Stimulated activated memory B cell treated with anti-CD40 and anti-IgM and Interleukin-4, amounts not matched to agents 10 μg/mL and 1 μg/mL and 100 μg/mL, for 72 hours (primary cell): ENCODE data around the gene ATP10D.

Experiments used
- ATAC-seq: fragments of 150-1000 bp; cut with Tn5 transposase; 2 replicates; pipeline ENCODE4 v1.10.0; 2021
- H3K27ac Mint-ChIP-seq: one replicate; pipeline ENCODE4 v1.8.0; 2022; ENCODE audit warnings: mild to moderate bottlenecking, mixed read lengths
- H3K27me3 Mint-ChIP-seq: one replicate; pipeline ENCODE4 v1.8.0; 2022; ENCODE audit warnings: mixed read lengths
- H3K36me3 Mint-ChIP-seq: one replicate; pipeline ENCODE4 v1.8.0; 2022; ENCODE audit warnings: mixed read lengths
- H3K4me1 Mint-ChIP-seq: one replicate; pipeline ENCODE4 v1.8.0; 2022; ENCODE audit warnings: mixed read lengths
- H3K4me3 Mint-ChIP-seq: one replicate; pipeline ENCODE4 v1.8.0; 2022; ENCODE audit warnings: mild to moderate bottlenecking, moderate library complexity, mixed read lengths
- H3K9me3 Mint-ChIP-seq: one replicate; pipeline ENCODE4 v1.8.0; 2022; ENCODE audit warnings: mixed read lengths

ATP10D gene

DNA sequence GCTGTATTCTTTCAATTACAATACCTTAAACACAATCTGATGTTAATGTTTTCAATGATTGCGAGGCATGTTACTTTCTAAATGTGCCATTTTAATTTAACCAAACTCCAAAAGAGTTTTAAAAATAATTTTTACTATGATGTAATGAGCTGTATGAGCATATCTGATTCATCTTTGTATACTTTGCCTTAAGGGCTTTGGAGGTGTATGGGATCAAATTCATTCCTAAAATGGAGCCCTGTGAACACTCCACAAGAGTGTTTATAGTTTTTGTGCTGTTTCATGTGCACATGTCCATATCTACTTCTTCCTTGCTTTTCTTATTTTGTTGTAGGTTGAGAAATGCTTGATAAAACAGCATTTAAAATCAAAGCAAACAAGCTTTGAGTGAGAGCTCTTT is 82.4 kb downstream of the ATP10D start:
- Mint-ChIP-seq H3K27me3 (no peaks in the 10 kb centered on the region), H3K4me3 (no peak overlapping the region), H3K27ac (no peak overlapping the region), H3K4me1 (peaks cover 18% of the 10 kb centered on the region), H3K36me3 (peaks cover 31% of the 10 kb centered on the region), H3K9me3 (no peaks in the 10 kb centered on the region)
- no peak for ATAC-seq

DNA sequence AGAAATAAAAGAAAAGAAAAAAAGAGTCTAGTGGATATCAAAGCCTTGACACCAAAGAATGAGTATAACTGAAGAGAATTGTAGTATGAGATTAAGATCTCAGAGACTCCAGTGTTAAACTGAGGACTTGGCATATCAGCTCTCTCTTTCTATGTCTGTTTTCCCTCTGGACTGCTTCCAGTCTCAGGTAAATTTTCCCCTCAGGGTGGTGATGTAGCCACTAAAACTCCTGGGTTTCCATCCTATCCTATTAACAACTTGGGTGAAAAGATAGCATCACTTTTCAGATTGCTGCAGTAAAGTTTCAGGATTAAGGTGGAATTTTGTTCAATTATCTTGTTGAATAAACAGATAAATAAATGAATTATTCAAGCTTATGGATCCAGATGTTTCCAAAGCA is 85.7 kb downstream of the ATP10D start:
- Mint-ChIP-seq H3K4me1 (peaks cover 5% of the 10 kb centered on the region), H3K36me3 (peaks cover 57% of the 10 kb centered on the region), H3K4me3 (no peak overlapping the region), H3K27ac (no peak overlapping the region), H3K27me3 (no peaks in the 10 kb centered on the region), H3K9me3 (no peaks in the 10 kb centered on the region)
- no peak for ATAC-seq

DNA sequence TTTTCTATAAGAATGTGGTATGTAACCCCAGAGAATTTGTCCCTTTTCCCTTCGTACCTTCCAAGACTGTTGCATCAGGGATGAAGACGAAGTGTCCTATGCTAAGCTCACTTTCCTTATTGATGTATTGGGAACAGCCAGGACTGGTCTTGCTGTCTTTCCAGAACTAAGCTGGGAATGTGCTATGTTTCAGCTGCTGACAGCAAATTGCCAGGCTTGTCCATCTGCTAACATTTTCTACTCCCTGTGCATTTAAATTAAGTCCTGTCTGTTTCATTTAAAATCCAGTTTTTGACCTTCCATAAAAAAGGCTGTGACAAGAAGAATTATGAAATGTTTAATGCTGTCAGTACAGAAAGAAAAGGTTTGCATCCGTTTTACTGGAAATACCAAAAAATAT is 87.9 kb downstream of the ATP10D start:
- ATAC-seq: no peak
- H3K4me1 Mint-ChIP-seq: peaks cover 5% of the 10 kb centered on the region
- no peak overlapping the region for H3K4me3 Mint-ChIP-seq
- H3K27me3 Mint-ChIP-seq: no peaks in the 10 kb centered on the region
- no peak overlapping the region for H3K27ac Mint-ChIP-seq
- no peaks in the 10 kb centered on the region for H3K9me3 Mint-ChIP-seq
- H3K36me3 Mint-ChIP-seq: peaks cover 72% of the 10 kb centered on the region

DNA sequence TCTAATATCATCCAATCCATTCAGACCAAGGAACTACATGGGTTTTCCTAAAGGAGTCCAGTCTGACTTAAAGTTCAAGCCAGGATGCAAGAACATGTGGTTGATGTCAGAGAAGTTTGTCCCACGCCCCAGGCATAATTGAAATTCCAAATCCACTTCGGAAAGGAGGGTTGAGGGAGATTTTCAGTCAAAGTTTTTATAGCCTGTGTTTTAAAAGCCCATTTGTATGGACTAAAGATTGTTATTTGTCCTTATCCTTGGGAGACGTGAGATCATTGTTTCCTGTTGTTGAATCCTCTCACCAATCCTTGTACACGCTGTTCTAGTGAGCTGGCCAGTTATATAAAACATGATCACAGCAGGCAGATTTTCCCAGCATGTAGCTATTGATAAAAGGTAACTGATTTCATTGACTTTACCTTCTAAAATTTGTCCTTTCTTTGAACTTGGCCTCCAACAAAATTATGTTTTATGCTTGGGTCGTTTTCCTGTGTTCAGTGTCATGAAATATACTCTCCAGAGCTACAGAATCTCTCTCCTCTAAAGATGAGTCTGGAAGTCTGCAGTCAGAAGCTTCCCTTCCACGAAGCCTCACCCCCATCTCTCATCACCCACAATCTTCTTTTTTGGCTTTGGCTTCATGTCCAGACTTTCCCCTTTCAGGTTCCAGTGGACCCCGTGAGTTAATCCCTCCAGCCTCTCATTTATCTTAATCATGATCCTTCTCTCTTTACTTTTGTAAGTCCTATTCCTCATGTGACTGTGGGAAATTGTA is 92.9 kb downstream of the ATP10D start:
- H3K27ac Mint-ChIP-seq: no peak overlapping the region
- no peak overlapping the region for H3K4me3 Mint-ChIP-seq
- H3K9me3 Mint-ChIP-seq: no peaks in the 10 kb centered on the region
- H3K4me1 Mint-ChIP-seq: no peaks in the 10 kb centered on the region
- H3K36me3 Mint-ChIP-seq: peaks cover 86% of the 10 kb centered on the region
- no peak for ATAC-seq
- no peaks in the 10 kb centered on the region for H3K27me3 Mint-ChIP-seq

DNA sequence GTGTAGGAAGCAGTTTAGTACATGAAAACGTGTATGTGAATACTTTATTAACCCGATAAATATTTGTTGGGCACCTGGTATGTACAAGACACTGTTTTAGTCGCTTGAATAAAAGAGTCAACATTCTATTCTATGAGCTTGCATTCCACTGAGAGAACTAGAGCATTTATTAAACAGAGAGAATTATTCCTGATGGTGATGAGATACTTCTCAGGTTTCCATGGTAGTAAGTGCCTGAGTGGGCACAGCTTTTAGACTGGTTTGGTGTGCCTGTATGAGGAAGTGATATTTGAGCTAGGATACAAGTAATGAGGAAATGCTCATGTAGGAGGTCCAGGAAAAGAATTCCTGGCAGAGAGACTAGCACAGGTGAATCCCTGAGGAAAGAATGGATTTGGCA is 94.2 kb downstream of the ATP10D start:
- no peak for ATAC-seq
- peaks cover 79% of the 10 kb centered on the region for H3K36me3 Mint-ChIP-seq
- H3K9me3 Mint-ChIP-seq: no peaks in the 10 kb centered on the region
- H3K27me3 Mint-ChIP-seq: no peaks in the 10 kb centered on the region
- H3K4me1 Mint-ChIP-seq: no peaks in the 10 kb centered on the region
- H3K4me3 Mint-ChIP-seq: no peak overlapping the region
- no peak overlapping the region for H3K27ac Mint-ChIP-seq

DNA sequence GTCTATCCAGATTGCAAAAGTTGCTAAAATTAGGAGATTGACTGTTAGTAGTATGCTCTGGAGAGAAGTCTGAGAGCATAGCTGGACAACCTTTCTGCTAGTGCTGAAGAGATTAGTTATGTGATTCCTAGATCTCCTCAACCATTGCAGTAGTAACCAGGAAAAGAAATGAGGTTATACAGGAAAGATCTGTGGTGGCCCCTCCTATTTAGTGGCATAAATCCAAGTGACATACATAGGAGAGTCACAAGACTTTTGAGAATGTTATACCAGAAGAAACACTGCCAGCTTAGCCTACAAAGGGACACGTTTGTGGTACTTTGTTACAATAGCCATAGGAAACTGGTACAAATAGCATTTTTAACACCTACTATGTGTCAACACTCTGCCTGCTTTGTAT is 105.2 kb downstream of the ATP10D start:
- Mint-ChIP-seq H3K27me3 (no peaks in the 10 kb centered on the region), H3K4me1 (no peaks in the 10 kb centered on the region), H3K27ac (no peak overlapping the region), H3K9me3 (peaks cover 10% of the 10 kb centered on the region), H3K36me3 (peaks cover 56% of the 10 kb centered on the region), H3K4me3 (no peak overlapping the region)
- ATAC-seq: no peak

DNA sequence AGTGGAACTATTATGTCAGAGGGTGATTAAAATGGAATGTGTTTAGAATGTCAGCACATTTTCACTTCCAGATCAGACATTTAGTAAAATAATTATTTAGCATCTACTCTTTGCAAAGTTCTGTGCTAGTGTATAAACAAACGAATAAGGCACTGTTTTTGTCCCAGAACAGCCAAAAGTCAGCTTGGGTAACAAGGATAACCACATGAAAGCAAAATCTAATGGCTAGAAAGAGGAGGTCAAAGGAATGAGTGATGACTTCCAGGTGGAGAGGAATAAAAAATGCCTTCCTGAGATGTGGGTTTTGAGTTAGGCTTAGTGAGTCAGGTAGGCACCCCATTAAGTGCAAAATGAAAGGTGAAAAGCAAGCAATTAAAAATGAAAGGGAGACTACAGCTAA is 112.6 kb downstream of the ATP10D start:
- Mint-ChIP-seq H3K27ac (no peak overlapping the region), H3K9me3 (no peaks in the 10 kb centered on the region), H3K4me3 (no peak overlapping the region), H3K36me3 (peaks cover 16% of the 10 kb centered on the region), H3K4me1 (no peaks in the 10 kb centered on the region), H3K27me3 (no peaks in the 10 kb centered on the region)
- no peak for ATAC-seq

DNA sequence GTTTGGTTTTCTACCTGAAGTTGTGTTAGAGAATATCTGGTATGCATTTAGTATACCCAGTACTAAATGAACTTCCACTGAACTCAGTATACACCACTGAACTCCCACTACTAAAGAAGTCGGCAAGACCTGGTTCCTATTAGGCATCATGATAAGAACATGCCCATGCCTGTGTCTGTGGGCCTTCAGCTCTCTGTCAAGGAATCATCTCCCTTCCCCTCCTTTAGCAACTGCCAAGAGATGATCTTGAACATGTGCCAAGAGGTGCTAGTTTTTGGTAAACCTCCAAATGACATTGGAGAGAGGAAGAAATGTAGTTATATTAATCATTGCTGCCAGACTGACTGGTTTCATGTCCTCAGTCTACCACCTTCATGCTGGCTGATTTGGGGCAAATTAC is 113.2 kb downstream of the ATP10D start:
- H3K4me3 Mint-ChIP-seq: no peak overlapping the region
- H3K4me1 Mint-ChIP-seq: no peaks in the 10 kb centered on the region
- no peak overlapping the region for H3K27ac Mint-ChIP-seq
- peaks cover 23% of the 10 kb centered on the region for H3K36me3 Mint-ChIP-seq
- H3K27me3 Mint-ChIP-seq: no peaks in the 10 kb centered on the region
- H3K9me3 Mint-ChIP-seq: no peaks in the 10 kb centered on the region
- no peak for ATAC-seq

DNA sequence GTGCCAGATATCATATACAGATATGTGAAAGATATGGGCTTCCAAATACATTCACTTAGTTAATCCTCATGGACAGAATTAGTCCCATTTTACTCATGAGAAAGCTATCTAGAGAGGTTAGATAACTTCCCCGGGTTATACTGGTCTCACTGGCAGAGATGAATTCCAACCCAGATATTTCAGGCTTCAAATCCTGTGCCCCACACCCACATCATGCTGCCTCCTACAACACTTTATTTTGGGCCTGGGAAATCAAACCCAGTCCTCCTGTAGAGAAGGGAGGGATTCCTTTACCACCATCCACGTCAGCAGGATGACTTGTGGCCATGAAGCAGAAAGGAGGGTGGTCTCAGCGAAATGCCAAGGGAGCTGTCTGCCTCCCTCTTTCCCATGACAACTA is 113.8 kb downstream of the ATP10D start:
- H3K36me3 Mint-ChIP-seq: peaks cover 25% of the 10 kb centered on the region
- H3K4me1 Mint-ChIP-seq: no peaks in the 10 kb centered on the region
- no peak overlapping the region for H3K4me3 Mint-ChIP-seq
- no peak overlapping the region for H3K27ac Mint-ChIP-seq
- H3K27me3 Mint-ChIP-seq: no peaks in the 10 kb centered on the region
- no peak for ATAC-seq
- no peaks in the 10 kb centered on the region for H3K9me3 Mint-ChIP-seq

DNA sequence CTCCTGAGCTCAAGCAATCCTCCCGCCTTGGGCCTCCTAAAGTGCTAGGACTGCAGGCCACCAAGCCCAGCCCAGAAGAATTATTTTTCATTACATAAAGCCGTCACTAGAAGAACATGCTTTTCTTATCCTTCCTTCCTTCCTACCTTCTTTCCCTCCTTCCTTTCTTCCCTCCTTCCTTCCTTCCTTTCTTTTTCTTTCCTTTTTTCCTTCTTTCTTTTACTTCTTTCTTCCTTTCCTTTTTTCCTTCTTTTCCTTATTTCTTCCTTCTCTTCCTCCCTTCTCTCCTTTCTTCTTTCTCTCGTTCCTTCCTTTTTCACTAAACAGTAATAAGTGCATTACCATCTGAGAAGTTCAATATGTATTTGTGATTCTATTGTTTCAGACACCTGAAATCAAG is 121.4 kb downstream of the ATP10D start:
- H3K4me3 Mint-ChIP-seq: no peak overlapping the region
- no peaks in the 10 kb centered on the region for H3K9me3 Mint-ChIP-seq
- ATAC-seq: no peak
- H3K27me3 Mint-ChIP-seq: no peaks in the 10 kb centered on the region
- no peaks in the 10 kb centered on the region for H3K4me1 Mint-ChIP-seq
- H3K36me3 Mint-ChIP-seq: peaks cover 16% of the 10 kb centered on the region
- no peak overlapping the region for H3K27ac Mint-ChIP-seq

DNA sequence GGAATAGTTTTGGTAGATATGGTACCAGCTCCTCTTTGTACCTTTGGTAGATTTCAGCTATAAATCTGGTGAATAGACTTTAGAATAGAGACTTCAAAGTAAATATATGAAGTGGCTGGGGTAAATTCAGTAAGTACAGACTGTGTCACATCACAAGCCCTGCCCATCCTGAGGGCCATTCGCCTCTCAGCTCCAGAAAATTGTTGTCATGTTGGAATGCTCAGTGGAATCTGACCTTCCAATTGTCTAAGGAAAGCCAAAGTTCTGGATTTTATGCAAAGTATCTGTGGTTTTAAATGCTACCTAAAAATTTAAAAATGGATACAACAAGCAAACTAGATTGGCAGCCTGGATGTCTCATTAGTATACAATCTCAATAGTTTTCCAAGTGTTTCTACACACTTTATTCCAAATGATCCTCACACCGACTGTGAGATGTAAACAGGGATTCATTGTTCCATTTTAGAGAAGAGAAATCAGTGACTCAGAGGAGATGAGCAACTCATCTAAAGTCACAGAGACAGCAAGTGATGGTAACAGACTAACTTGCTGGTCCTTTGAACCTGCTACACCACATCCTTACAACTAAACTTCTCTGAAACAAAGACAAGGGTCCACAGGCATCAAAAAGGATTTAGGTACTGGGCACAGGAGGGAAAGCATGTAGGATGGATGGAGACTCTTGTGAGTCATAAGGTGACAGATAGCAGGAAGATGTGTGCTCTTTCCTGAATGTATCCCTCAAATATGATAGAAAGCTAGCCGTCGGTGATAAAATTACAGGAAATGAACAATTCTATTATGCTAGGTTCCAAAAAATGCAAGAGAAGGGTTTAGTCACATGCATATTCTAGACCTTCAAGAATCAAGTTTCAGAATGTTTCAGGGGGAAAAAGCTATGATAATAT is 127.3 kb downstream of the ATP10D start:
- peaks cover under 1% of the 10 kb centered on the region for H3K4me1 Mint-ChIP-seq
- H3K36me3 Mint-ChIP-seq: peaks cover 6% of the 10 kb centered on the region
- no peaks in the 10 kb centered on the region for H3K27me3 Mint-ChIP-seq
- no peak overlapping the region for H3K27ac Mint-ChIP-seq
- no peak for ATAC-seq
- H3K4me3 Mint-ChIP-seq: no peak overlapping the region
- H3K9me3 Mint-ChIP-seq: peaks cover 4% of the 10 kb centered on the region

DNA sequence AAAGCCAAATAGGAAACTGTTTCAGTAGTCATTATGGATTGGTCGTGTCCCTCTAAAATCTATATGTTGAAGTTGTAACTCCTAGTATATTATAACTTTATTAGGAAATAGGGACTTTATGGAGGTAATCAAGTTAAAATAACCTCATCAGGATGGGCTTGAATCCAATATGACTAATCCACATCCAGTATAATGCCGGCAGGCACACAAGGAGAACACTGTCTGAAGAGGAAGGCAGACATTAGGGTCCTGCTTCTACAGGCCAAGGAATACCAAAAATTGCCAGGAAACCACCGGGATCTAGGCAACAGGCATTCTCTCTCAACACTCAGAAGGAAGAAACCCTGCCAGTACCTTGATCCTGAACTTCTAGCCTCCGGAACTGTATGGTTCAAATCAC is 130.3 kb downstream of the ATP10D start:
- H3K36me3 Mint-ChIP-seq: peaks cover 6% of the 10 kb centered on the region
- peaks cover 4% of the 10 kb centered on the region for H3K9me3 Mint-ChIP-seq
- H3K4me3 Mint-ChIP-seq: no peak overlapping the region
- peaks cover 8% of the 10 kb centered on the region for H3K4me1 Mint-ChIP-seq
- ATAC-seq: no peak
- H3K27me3 Mint-ChIP-seq: no peaks in the 10 kb centered on the region
- no peak overlapping the region for H3K27ac Mint-ChIP-seq

DNA sequence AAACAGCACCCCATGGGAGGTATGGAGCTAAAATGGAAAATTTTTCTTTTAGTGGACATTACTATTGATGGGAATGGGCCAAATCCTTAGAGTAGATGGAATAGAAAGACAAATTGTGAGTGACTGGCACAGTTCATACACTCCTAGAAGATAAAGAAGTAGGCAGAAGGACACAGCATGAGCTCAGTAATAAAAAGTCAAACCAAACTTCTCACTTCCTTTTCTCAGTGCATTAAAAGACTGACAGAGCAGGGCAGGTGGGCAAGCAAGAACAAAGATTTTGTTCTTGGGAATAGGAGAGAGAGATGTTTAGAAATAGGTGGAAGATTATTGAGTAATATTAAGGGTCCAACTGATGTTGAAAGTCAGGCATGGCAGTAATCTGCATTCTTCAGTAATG is 132.5 kb downstream of the ATP10D start:
- Mint-ChIP-seq H3K27me3 (no peaks in the 10 kb centered on the region), H3K4me3 (no peak overlapping the region), H3K36me3 (peaks cover 4% of the 10 kb centered on the region), H3K27ac (no peak overlapping the region), H3K9me3 (peaks cover 3% of the 10 kb centered on the region), H3K4me1 (peaks cover 8% of the 10 kb centered on the region)
- ATAC-seq: peak; percentile 89

DNA sequence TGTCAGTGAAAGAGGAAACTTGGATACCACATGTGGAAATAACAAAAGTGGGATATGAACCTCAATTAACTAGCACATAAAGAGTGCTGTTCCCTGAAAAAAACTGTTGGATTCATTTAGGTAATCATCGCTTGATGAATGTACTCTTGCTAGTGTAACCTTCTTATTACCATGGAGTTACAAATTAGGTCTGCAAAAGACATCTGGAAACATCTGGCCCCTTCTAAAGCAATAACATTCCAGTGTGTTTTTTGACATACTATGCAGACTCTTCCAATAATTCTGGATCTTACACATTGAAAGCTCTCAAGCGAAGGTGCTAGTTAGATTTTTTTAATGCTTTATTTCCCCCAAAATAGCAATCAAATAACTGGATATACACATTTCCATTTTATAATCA is 134.6 kb downstream of the ATP10D start:
- H3K27ac Mint-ChIP-seq: no peak overlapping the region
- no peaks in the 10 kb centered on the region for H3K27me3 Mint-ChIP-seq
- H3K9me3 Mint-ChIP-seq: no peaks in the 10 kb centered on the region
- no peak for ATAC-seq
- peaks cover 8% of the 10 kb centered on the region for H3K4me1 Mint-ChIP-seq
- no peaks in the 10 kb centered on the region for H3K36me3 Mint-ChIP-seq
- no peak overlapping the region for H3K4me3 Mint-ChIP-seq

DNA sequence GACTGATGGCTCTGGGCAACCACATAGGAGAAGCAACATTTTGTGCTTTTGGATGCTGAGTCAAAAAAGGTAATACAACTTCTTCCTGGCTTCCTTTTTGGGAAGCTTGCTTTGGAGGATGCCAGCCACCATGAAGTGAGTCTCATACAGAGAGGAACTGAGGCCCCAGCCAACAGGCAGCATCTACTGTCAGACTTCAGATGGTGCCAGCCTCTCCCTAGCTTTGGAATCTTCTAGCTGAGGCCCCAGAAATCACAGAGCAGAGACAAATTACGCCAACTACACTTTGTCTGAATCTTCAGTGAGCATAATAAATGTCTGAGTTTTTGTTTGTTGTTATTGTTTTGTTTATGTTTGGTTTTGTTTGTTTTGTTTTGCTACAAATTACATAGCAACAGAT is 136.1 kb downstream of the ATP10D start:
- ATAC-seq: no peak
- Mint-ChIP-seq H3K4me3 (no peak overlapping the region), H3K9me3 (no peaks in the 10 kb centered on the region), H3K27ac (no peak overlapping the region), H3K27me3 (no peaks in the 10 kb centered on the region), H3K4me1 (peaks cover 8% of the 10 kb centered on the region), H3K36me3 (no peaks in the 10 kb centered on the region)

DNA sequence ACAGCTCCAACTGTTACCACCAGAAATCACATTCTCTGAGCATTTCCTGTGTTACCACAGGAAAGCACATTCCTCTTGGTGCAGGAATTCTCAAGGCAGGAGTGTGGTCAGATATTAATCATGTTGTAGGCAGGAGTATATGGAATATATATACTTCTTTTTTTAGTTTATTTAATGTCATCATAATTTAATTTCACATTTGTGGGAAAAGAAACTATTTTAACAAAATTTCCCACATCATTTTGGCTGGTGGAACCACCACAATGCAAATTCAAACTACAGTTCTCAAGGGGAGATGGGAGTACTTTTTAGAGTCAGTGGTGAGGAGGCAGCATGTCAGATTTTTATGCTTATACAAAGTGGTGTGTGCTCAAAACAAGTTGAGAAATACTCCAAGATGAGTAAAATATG is 139.0 kb downstream of the ATP10D start:
- no peaks in the 10 kb centered on the region for H3K4me1 Mint-ChIP-seq
- no peak overlapping the region for H3K4me3 Mint-ChIP-seq
- no peak overlapping the region for H3K27ac Mint-ChIP-seq

More for the DNA sequence above, 139.0 kb downstream of the ATP10D start:
- no peaks in the 10 kb centered on the region for H3K36me3 Mint-ChIP-seq
- no peak for ATAC-seq
- no peaks in the 10 kb centered on the region for H3K27me3 Mint-ChIP-seq
- H3K9me3 Mint-ChIP-seq: no peaks in the 10 kb centered on the region
